EL (cell line): ENCODE measurements around the gene FAXDC2.
"Not testable (repeated sequence)": the region's sequence is repeated elsewhere in the genome, so short reads cannot be mapped to it uniquely, and the experiment has no call there.

Experiments
- DNase-seq: peaks from one replicate; pipeline ENCODE4 v3.0.0-alpha.2; 2016

The FAXDC2 gene

DNA sequence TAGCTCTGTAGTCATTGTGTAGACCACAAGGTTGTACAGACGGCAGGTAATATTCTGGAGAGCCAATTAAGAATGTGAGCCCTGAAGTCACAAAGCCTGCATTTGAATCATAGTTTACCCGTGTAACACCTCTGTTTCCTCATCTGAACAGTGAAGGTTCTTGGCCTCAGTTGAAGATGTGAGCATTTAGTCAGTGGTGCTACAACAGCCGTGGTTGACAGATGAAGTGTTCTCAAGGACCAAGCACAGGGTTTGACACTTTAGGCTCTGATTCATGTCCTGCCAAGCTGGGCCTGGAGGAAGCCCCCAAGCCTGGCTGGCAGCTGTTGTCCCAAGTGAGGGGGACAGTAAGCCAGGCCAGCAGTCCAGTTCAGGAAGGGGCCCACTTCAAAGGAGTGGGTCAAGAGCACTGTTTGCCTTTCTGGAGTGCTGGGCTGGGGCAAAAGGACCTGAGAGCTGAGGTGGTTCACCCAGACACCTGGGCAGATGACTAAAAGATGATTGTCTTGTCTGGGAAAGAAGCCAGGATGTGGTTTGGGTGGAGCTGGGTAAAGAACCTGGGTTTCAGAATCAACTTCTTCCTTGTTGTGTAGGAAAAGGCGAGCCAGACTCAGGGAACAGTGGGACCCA is 20.7 kb downstream of the FAXDC2 start:
- peak; percentile 20 for DNase-seq

DNA sequence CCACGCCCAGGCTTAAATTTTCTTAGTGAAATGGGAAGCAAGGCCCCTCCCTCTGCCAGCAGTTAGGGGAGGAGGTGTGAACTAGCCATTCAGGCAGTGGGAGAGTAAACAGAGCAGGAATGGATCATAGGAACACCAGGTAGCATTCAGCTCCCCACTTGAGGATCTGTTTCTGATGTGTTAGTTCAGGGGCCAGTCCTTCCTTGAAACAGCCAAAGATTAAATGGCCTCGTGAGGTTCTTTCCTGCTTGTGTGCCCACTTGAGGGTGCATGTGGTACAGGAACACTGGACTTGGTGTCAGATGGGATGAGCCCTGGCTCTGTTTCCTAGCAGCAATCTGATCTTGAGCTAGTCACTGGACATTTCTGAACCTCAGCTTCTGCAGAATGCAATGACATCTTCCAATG is 21.2 kb downstream of the FAXDC2 start:
- no peak for DNase-seq

DNA sequence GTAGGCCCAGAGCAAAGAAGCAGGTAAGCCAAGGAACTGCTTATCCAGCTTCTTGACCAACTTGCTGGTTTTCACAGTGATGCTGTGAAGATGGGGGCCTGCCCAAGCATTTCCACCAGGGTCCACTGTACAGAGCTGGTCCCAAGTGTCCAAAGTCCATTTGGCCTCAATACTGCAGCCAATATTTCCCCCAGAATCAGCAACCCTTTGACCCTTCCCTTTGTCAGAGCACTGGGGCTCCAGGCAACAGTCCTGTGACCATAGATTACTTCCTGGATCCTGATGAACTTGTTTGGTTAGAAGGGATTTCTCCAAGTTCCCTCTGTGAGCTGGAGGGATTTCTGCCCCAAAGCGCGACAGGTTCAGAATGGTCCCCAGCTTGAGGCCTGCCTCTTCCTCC is 26.3 kb downstream of the FAXDC2 start:
- no peak for DNase-seq

DNA sequence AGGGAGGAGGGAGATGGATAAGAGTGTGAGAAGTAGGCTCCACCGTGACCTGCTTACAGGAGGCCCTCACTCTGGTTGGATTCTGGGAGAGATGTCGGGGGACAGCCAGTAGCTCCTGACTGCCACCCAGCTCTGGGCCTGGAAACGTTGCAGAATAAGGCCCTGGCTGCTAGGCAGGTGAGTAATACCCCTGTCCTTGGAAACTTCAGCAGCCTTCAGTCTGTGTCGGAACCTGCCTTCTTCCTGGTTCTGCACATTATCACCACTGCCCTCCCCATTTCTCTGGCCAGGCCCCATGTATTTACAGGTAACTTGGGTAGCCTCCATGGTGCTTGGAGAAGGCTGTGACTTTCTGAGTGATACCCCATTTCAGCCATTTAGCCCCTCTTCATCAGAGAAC is 26.8 kb downstream of the FAXDC2 start:
- DNase-seq: no peak

DNA sequence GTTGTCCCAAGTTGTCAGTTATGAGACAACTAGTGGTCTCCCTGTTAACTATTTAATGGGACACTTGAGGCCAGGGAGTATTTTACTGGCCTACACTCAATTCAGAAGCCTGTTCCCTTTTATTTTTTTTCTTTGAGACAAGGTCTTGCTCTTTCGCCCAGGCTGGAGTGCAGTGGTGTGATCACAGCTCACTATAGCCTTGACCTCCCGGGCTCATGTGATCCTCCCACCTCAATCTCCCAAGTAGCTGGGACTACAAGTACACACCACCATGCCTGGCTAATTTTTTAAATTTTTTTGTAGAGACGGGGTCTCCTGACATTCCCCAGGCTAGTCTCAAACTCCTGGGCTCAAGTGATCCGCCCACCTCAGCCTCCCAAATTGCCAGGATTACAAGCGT is 27.5 kb downstream of the FAXDC2 start:
- DNase-seq: not testable (repeated sequence)

DNA sequence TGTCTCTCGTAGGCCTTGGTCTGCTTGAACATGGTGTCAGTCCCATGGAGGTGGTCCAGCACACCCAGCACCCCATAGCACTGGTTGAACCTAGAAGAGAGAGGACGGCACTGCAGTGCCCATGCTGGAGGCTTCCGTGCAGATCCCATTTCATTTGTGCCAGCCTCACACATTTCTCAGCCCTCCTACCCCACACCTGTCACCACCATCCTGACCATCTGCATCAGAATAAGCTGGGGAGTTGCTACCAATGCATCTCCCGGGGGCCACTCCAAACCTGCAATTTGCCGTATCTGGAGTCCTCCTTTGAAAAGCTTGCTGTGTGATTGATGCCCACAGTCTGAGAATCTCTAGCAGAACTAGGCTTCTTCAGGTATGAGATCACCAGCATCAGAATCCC is 30.0 kb downstream of the FAXDC2 start:
- DNase-seq: no peak

DNA sequence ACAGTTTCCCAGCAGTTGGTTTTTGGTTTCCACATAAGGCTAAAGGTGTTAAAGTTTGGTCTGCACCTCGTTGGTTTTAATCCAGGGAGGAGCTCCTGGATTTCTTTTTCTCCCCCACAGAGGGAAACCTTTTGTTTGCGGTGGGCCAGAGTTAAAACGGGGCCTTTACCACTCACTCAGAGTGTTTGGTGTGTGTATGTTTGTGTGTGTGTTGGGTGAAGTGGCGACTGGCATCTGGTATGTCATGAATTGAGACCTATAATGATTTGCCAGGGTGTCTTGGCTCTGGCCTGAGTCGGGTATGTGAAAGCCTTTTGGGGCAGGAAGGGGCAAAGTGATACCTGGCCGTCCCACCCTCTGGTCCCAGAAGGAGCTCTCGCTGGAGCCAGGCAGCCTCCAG is 30.9 kb downstream of the FAXDC2 start:
- no peak for DNase-seq

DNA sequence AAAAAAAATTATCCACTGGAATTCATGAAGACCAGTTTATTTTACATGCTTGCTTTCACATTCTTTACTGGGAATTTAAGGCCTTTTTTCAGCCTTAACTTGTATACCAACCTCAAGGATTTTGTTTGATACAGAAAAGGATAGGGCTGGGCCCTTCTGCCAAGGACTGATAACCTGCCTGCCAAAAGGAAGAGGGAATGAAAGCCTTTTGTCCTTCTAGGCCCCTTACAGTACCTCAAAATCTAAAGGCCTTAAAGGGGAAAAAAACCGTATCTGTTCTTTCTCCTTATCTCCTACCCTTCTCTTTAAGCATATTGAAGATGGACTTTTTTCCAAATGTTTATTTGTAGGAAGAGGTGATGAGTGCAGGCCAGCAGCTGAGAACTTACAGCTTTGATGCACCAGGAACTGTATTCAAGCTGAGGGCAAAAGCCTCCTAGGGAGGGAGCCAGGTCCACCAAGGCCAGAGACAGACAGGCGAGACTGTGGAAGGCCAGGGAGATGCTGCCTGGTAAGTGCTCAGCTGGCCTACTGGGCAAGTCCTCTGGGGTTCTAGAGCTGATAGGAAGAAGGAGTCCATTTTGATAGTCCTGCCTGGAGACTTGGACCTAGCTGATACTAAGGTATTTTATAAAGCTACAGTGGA is 31.8 kb downstream of the FAXDC2 start:
- no peak for DNase-seq

DNA sequence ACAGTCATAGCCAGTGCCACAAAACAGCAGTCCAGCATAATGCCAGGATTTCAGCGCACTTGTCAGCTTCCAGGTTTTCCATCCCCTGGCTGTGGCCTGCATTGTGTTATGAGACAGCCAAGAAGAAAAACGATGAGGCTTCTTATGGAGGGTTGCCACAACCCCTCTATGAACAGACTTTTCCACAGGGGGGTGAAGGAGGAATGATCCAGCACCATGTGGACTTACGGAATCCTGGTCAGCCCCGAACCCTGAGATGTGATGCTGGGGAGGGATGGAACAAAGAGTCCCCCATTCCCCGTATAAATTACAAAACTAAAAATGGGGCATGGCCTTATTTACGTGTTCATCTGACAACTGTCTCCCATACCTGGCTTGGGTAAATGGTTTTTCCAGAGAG is 32.6 kb downstream of the FAXDC2 start:
- DNase-seq: no peak

DNA sequence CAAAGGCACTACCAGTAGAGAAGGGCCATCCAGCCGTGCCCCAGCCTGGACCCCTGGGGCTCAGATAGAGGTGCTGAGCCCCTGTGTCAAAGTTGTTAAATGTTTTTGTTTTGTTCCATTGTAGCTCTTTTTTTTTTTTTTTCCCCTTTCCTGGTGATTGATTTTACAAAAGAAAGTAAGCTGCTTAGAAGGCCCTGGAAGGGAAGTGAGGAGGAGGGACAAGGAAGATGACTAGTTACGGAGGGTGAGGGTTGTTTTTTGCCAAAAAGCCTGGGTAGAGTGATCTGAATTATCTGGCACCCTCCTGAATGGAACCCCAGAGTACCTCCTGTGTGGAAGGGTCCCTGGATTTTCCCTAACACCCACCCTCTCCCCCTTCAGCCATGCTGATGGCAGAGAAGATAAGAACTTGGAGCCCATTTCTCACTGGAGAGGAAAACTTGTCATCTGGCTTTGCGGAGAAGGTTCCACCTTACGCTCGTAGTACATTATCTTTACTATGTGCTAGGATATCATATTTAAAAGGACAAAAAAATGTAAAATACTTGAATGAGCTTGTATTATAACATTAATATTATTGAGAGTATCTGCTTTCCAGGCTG is 33.4 kb downstream of the FAXDC2 start:
- no peak for DNase-seq

DNA sequence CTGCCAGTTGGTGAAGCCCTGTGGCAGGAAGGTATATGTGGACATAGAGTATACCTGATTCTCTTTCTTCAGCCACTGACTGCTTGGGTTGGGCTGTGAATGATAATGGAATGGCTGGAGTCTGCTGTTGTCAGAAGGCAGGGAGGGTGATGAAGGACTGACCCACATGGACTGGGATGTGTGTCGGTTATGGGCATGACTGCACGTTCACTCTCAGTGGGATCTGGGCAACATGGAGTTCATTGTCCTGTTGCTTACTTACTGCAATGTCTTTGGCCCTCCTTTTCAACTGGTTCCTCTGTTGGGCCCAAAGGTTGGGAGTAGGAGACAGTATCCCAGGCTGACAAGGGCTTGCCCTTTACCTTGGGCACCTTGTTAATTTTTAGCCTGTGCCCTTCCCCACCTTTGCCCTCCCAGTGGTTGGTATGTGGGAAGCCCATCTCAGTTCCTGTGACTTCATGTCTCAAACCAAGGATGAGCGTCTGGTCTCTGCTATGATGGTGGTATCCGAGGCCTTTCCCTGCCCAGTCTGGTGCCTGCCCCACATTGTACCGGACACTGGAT is 34.6 kb downstream of the FAXDC2 start:
- no peak for DNase-seq

DNA sequence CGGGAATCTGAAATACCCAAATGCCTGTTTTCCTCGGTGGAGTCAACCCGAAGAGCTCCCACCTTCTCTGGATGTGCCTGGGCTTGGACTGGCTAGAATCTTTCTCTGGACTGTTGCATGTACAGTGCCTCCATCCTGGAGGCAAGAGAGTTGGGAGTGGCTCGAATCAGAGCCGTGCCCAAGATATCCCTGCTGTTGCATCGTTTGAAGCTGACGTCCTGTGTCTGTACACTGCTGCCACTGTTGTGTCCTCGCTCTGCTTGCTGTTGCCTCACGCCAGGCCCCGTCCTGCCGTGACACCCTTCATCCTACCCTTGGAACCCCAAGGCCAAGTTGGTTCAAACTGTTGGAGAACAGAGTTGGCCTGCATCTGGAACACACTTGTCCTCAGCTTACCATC is 35.4 kb downstream of the FAXDC2 start:
- DNase-seq: no peak

DNA sequence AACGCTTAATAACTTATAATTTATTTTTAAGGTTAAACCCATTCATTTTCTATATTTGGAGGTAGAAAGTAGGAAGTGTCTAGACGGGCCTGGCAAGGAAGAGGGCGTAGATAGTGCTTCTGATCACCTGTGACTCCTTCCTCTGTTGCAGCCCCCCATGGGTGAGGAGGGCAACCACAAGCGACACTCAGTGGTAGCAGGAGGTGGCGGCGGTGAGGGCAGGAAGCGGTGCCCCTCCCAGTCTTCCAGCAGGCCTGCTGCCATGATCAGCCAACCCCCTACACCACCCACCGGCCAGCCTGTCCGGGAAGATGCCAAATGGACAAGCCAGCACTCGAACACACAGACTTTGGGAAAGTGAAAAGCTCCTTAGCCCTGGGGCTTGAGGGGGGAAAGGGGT is 36.7 kb downstream of the FAXDC2 start:
- no peak for DNase-seq

DNA sequence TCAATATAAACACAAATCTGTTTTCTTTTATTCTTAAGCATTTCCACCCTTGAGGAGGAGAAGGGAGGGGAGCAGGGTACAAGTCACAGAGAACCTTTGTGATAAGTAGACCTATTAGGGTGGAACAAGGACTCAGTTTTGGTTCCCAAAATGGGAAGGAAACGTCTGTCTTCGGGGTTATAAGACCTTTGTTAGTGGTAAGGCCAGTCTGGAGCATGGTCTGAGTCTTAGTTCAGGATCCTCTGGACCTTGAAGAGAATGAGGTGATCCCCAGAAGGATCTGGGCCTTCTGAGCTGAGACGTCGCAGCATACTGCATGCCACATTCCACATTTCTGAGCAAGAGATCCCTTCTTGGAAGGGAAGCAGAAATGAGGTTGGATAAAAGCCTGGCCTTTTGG is 37.2 kb downstream of the FAXDC2 start:
- DNase-seq: no peak

DNA sequence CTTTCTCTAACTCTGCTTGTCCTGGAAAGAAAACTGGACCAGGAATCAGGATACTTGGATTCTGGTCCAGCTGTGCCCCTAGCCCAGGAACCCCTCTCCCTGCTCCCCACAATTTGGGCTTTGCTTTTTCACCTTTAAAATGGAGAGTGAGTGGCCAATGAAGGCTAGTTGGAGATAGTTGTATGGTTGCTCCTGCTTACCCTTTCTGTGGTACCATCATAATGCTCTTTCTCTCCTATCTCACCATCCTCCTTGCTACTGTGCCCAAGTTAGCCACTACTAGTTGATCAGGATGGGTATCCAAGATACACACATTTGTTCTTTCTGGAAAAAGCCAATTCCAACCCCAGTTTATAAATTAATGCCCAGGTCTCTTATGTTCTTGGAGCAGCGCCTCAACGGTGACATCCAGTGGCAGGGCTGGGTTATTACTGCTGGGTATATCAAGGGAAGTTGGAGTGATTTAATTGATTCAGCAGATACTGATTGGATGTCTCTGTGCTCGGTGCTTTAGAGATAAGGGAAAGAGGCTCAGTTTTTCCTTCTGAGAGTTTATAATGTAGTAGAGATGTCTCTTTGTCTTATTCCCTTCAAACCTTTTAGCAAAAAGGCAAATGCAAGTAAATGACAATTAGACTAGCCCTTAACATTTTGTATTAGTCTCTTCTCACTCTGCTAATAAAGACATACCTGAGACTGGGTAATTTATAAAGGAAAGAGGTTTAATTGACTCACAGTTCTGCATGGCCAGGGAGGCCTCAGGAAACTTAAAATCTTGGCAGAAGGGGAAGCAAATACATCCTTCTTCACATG is 38.5 kb downstream of the FAXDC2 start:
- peak; percentile 66 for DNase-seq

DNA sequence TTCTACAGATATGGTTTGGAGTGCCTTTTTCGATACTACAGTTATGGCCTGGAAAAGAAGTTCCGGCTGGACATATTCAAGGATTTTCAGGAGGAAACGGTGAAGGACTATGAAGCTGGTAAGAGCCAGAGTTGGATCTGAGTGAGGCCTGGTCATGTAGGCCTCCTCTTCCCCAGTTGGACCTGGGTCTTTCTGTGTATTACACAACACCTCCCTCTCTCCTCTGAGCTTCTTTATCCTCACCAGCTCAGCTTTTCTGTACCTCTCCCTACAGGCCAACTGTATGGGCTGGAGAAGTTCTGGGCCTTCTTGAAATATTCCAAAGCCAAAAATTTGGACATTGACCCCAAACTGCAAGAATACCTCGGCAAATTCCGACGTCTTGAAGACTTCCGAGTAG is 39.2 kb downstream of the FAXDC2 start:
- no peak for DNase-seq

DNA sequence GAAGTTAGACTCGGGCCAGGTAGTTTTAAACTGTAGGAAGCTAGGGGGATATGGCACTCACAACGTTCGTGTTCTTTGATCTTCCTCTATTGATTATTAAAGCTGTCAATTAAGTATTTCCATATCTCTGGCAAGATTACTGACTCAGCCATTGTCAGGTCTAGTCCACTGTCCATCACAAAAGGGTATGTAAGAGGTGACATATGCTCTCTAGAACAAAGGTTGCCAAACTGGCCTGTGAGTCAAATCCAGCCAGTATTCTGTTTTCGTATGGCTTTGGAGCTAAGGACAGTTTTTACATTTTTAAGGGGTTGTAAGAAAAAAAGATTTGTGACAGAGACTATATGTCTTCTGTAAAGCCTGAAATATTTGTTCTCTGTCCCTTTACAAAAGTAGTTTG is 44.2 kb downstream of the FAXDC2 start:
- DNase-seq: no peak

DNA sequence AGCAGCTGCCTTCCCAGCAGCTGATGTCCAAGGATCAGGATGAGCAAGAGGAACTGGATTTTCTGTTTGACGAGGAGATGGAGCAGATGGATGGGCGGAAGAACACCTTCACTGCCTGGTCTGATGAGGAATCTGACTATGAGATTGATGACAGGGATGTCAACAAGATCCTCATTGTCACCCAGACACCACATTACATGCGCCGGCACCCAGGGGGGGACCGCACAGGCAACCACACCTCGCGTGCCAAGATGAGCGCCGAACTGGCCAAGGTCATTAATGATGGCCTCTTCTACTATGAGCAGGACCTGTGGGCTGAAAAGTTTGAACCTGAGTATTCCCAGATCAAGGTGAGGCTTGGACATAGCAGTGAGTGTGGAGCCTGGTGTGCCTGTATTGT is 48.4 kb downstream of the FAXDC2 start:
- no peak for DNase-seq

DNA sequence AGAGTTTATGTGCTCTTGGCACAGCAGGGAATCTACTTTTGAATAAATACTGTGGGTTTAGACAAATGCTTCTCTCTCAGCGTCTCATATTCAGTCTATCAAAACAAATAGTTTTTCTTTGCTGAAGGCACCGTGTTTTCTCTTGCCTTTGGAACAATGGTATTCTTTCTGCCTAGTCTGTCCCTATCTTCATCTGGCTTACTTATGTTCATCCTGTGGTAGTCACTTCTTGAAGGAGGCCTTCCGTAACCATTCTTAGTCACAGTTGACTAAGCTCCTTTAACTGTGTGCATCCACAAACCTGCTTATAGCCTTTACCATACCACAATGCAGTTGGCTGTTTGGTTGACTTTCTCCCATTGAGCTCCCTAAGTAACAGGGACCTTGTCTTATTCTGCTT is 49.3 kb downstream of the FAXDC2 start:
- DNase-seq: no peak

DNA sequence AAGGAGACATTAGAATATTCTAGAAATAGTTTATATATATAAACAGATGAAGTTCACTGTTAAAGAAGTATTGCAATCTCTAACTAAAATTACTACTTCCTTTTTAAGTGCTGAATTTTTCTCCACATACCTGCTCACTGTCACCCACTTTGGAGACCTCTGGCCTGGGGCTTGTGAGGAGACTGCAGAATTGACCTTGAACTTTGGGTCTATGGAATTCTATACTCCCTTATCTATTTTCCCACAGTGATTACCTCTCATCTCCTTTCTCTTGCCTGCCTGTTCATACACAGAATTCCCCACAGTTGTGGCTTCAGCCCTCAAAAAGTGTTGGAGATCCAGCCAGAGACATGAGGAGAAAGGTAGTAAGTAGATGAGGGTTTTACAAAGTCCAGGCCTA is 49.8 kb downstream of the FAXDC2 start:
- DNase-seq: no peak

DNA sequence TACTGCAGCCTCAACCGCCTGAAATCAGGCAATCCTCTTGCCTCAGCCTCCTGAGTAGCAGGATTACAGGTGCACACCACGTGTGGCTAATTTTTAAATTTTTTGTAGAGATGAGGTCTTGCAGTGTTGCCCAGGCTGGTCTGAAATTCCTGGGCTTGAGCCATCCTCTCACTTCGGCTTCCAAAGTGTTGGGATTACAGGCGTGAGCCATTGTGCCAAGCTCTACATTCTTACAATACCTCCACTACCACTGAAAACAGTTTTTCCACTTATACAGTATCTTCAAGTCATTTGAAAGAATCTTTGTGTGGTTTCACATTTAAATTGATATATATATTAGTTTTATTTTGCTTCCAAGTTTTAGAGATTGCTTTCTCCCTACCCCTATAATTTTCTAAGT is 52.6 kb downstream of the FAXDC2 start:
- no peak for DNase-seq

DNA sequence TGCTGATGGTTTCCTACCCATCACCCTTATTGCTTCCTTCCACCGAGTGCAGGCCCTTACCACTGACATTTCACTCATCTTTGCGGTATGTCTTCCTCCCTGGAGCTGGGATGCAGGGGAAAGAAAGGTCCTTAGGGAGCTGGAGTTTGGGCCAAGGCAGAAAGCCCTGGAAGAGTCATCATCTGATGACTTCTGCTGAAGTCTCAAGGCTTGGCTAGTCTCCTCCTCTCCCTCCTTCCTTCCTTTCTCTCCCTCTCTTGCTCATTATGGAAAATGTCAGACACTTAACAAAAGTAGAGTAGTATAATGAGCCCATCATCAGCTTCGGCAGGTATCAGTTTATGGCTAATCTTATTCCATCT is 55.2 kb downstream of the FAXDC2 start:
- DNase-seq: no peak

DNA sequence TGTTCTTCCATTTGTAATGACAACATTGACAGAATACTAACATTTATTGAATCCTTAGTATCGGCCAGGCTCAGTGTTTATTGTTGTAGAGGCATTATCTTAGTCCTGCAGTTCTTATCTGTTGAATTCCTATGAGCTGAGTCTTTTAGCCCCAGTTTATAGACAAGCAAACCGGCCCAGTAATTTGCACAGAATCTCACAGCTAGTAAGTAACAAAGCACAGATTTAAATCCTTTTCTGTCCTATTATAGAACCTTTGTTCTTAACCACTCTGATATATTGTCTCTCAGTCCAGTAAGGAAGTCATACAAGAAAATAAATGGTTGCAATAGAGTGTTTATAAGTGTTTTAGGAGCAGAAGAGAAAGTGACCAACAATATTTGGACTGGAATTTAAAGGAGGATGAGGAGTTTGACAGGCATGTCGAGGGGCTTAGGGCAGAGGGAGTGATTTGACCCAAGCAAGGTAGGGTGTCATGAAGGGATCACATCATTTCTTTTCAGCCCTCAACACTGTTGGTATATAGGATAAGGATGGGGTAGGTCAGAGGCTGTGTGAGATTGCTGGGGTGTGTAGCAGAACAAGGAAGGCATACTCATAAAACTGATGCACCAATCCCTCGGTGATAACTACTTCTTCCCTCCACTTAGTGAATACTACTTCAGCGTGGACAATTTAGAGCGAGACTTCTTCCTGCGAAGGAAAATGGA is 55.7 kb downstream of the FAXDC2 start:
- peak; percentile 64 for DNase-seq
